Stimulated activated effector memory CD8-positive, alpha-beta T cell treated with anti-CD3 and anti-CD28 coated beads, Interleukin-12 subunit alpha, Interleukin-12 subunit beta, amount 100 ng/mL, for 72 hours (primary cell): ENCODE data around the gene RBPJ.

Experiments used
- ATAC-seq: fragments of 150-1000 bp; cut with Tn5 transposase; 2 replicates; pipeline ENCODE4 v1.10.0; 2021
- DNase-seq, 2 donors: peaks; one replicate each; pipeline ENCODE4 v3.0.0; 2021 to 2022; ENCODE audit warnings: low spot score in 2 of 2
- H3K27ac Mint-ChIP-seq: one replicate; pipeline ENCODE4 v1.8.0; 2022; ENCODE audit warnings: mild to moderate bottlenecking, mixed read lengths
- H3K36me3 Mint-ChIP-seq: one replicate; pipeline ENCODE4 v1.8.0; 2022; ENCODE audit warnings: mild to moderate bottlenecking, mixed read lengths
- H3K4me1 Mint-ChIP-seq: one replicate; pipeline ENCODE4 v1.8.0; 2022; ENCODE audit warnings: mixed read lengths
- H3K4me3 Mint-ChIP-seq: one replicate; pipeline ENCODE4 v1.8.0; 2022; ENCODE audit warnings: mild to moderate bottlenecking, mixed read lengths
- H3K9me3 Mint-ChIP-seq: one replicate; pipeline ENCODE4 v1.8.0; 2022; ENCODE audit warnings: mixed read lengths

RBPJ gene

GRCh38 chr4:26320538-26321372, at the start of gene RBPJ:
TSS of gene RBPJ (plus strand) at chr4:26321014. CDS start at chr4:26321029, 15 bp downstream.
- ATAC-seq (peak; percentile 4), DNase-seq (peak; percentile 74 to 93)
- Mint-ChIP-seq H3K9me3 (peaks cover 12% of the 10 kb centered on the region), H3K36me3 (peaks cover 77% of the 10 kb centered on the region), H3K27ac (peak within 1 kb of the TSS; percentile 99), H3K4me1 (peaks cover 51% of the 10 kb centered on the region), H3K4me3 (peak within 1 kb of the TSS; percentile 93)

GRCh38 chr4:26271703-26272102, 49.1 kb upstream of the RBPJ start:
- no peak for ATAC-seq

DNA sequence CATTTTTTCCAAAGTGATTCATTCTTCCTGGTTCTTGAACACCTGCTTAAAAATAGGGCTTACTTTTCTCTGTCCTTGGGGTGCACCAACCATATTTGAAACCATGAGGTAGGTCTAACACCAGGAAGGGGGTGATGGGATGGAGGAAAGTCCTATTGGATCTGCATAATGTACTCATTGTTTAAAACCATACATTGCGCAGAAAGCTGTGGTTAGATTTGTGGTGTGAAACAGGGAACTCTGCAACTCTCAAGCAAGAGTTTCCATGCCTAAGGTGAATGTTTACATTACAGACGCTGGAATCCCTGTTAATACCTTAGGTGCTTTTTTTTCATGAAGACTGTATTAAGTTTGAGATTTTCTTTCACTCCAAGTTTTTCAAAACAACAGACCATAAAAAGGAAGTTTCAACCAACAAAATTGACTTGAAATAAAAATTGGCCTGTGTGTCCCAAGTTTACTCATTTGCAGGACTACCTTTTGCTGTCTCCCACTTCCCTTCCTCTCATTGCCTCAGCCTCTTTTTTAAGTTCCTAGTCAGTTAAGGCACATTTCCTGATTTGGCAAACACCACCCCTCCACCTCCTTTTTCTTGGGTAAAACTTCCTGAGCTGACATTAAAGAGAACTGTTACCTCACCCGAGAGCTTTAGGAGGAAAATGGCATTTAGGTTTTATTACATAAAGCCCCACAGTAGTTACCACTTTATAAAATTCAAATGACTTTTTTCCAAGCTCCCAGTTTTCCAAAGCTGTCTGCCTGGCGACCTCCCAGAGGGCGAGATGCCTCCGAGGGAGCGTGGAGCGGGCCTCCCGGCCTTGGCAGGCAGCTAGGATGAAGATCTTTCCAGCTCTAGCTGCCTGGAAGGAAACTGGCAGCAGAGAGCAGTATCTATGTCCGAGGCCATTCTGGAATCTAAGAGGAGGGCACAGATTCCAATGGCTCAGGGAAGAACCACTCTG, 47.9 kb upstream of the RBPJ start:
- ATAC-seq (no peak), DNase-seq (no peak)
- H3K36me3 Mint-ChIP-seq: no peaks in the 10 kb centered on the region
- H3K4me3 Mint-ChIP-seq: no peak overlapping the region
- H3K9me3 Mint-ChIP-seq: no peaks in the 10 kb centered on the region
- peaks cover 9% of the 10 kb centered on the region for H3K4me1 Mint-ChIP-seq
- H3K27ac Mint-ChIP-seq: peak overlapping the region; percentile 11

More at GRCh38 chr4:26271703-26272102, 49.1 kb upstream of the RBPJ start:
- H3K9me3 Mint-ChIP-seq: no peaks in the 10 kb centered on the region
- DNase-seq: no peak
- H3K36me3 Mint-ChIP-seq: no peaks in the 10 kb centered on the region
- H3K4me1 Mint-ChIP-seq: peaks cover 9% of the 10 kb centered on the region
- no peak overlapping the region for H3K27ac Mint-ChIP-seq
- H3K4me3 Mint-ChIP-seq: no peak overlapping the region

DNA sequence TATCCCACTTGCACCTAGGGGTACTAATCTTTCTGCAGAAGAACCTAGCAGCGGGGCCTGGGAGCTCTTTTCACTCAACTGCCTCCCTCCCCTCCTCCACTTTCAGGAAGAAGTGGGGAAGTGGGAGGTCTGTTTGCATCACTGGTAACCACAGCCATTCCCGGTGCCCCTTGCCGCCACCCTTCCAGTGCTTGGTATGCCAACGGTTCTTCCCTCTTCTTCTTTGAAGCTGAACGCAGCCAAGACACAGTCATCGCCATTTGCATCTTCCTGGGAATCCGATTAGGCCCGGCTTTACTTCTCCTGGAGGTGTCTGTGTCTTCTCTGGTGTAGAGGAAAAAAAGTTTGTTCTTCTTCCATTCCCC, 47.2 kb upstream of the RBPJ start:
- Mint-ChIP-seq H3K4me3 (no peak overlapping the region), H3K9me3 (no peaks in the 10 kb centered on the region), H3K27ac (no peak overlapping the region), H3K4me1 (peaks cover 9% of the 10 kb centered on the region), H3K36me3 (no peaks in the 10 kb centered on the region)
- DNase-seq (no peak), ATAC-seq (no peak)

DNA sequence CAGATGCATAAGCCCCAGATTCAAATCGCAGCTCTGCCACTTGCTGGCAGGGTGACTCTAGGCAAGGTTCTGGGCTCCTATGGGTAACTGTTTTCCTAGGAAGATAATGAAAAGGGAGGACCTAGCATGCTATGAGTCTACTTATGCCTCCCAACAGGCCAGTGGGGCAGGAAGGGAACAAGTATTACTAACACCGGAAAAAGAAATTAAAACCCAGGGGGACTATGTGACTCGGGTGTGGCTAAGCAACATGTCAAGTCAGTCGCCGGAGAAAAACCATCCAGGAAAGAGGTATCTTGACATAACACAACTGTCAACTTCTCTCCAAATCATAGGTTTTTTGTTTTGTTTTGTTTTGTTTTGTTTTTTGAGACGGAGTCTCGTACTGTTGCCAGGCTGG, 45.5 kb upstream of the RBPJ start:
- ATAC-seq (no peak), DNase-seq (no peak)
- Mint-ChIP-seq H3K4me1 (peaks cover 9% of the 10 kb centered on the region), H3K4me3 (no peak overlapping the region), H3K27ac (no peak overlapping the region), H3K9me3 (no peaks in the 10 kb centered on the region), H3K36me3 (no peaks in the 10 kb centered on the region)

- ATAC-seq (no peak), DNase-seq (no peak)
- Mint-ChIP-seq H3K4me1 (no peaks in the 10 kb centered on the region), H3K27ac (no peak overlapping the region), H3K9me3 (no peaks in the 10 kb centered on the region), H3K36me3 (no peaks in the 10 kb centered on the region), H3K4me3 (no peak overlapping the region)
Observed at GRCh38 chr4:26279446-26279845, 41.4 kb upstream of the RBPJ start.

DNA sequence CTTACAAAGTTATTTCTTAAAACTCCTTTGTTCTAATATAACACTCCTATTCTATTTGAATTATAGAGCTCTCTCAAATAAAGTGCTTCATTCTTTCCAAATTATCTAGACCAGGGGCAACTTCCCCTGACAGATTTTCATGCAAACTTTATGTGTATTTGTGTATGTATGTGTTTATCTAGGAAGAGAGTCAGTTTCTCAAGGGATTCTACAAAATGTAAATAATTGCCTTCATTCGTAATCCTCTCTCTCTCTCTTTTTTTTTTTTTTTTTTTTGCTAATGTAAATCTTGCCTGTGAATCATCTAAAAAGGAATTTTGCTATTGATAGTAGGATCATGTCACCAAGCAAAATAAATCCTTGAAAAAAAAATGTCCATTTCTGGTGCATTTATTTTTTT, 38.9 kb upstream of the RBPJ start:
- no peak for ATAC-seq
- peaks cover 7% of the 10 kb centered on the region for H3K4me1 Mint-ChIP-seq
- H3K27ac Mint-ChIP-seq: no peak overlapping the region
- no peaks in the 10 kb centered on the region for H3K9me3 Mint-ChIP-seq
- H3K36me3 Mint-ChIP-seq: no peaks in the 10 kb centered on the region
- H3K4me3 Mint-ChIP-seq: no peak overlapping the region
- no peak for DNase-seq

- Mint-ChIP-seq H3K4me1 (peaks cover 24% of the 10 kb centered on the region), H3K4me3 (no peak overlapping the region), H3K36me3 (no peaks in the 10 kb centered on the region), H3K9me3 (no peaks in the 10 kb centered on the region), H3K27ac (no peak overlapping the region)
- ATAC-seq: no peak
- DNase-seq: peak in 1 of 2 donors; percentile 34
Observed at GRCh38 chr4:26284536-26284935, 36.3 kb upstream of the RBPJ start.

- H3K9me3 Mint-ChIP-seq: no peaks in the 10 kb centered on the region
- no peaks in the 10 kb centered on the region for H3K36me3 Mint-ChIP-seq
- H3K27ac Mint-ChIP-seq: no peak overlapping the region
- peaks cover 24% of the 10 kb centered on the region for H3K4me1 Mint-ChIP-seq
- peak in 1 of 2 donors; percentile 8 for DNase-seq
- H3K4me3 Mint-ChIP-seq: no peak overlapping the region
- no peak for ATAC-seq
Observed at GRCh38 chr4:26285272-26285671, 35.5 kb upstream of the RBPJ start.

DNA sequence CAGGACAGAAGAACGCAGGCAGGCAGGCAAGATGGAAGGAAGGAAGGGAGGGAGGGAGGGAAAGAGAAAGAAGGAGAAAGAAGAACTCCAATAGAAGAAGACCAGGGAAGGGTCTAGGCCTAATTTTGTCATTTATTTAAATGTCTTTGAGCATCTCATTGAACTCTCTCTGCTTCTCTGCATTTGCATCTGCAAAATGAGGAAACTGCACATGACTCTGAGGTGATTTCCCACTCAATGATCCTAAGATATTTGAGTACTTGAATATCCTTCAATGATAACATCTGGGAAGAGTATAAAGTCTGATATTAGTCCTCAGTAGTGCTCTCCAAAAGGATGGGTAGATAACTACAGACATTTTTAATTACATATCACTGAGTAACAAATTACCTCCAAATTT, 33.1 kb upstream of the RBPJ start:
- no peaks in the 10 kb centered on the region for H3K9me3 Mint-ChIP-seq
- H3K4me3 Mint-ChIP-seq: peak overlapping the region; percentile 23
- DNase-seq (no peak), ATAC-seq (no peak)
- peaks cover 29% of the 10 kb centered on the region for H3K4me1 Mint-ChIP-seq
- no peaks in the 10 kb centered on the region for H3K36me3 Mint-ChIP-seq
- peak overlapping the region; percentile 62 for H3K27ac Mint-ChIP-seq

DNA sequence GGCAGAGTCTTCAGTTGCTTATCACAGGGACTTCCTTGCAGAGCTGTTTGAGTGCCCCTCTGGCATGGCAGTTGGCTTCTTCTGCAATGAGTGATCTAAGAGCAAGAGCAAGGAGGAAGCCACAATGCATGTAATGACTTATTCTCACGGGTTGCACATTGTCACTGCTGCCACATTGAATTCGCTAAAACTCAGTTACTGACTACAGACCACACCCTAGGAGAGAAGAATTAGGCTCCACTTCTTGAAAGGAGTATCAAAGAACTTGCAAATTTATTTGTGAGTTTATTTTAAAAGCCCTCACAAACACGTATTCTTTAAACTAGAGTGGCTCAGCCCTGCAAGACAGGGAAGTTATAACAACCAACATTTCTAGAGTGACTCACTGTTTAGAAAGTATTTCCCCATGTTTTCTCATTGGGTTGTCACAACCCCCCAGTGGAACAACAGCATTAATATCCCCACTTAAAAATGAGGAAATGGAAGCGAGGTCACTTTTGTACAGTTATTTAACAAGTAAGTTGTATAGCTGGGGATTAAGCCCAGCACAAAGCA, 32.4 kb upstream of the RBPJ start:
- H3K36me3 Mint-ChIP-seq: no peaks in the 10 kb centered on the region

DNA sequence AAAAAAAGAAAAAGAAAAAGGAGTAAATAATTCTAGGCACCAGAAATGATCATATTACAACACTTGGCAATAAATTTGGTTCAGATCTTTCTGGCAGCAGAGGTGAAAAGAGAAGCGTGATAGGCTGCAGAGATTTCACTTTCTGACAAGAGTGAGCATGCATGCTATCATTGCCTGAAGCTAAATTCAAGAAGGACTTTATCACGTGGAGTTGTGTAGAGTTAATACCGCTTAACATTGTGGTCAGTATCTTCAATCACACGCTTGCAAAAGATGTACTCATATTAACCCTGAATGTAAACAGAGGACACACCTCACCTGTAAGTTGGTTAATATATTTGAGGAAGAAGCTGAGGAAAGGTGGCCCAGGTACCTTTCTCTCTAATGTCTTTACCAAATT, 31.4 kb upstream of the RBPJ start:
- no peak for ATAC-seq
- Mint-ChIP-seq H3K4me1 (peaks cover 29% of the 10 kb centered on the region), H3K36me3 (no peaks in the 10 kb centered on the region), H3K9me3 (no peaks in the 10 kb centered on the region), H3K4me3 (no peak overlapping the region), H3K27ac (no peak overlapping the region)
- no peak for DNase-seq

More for the DNA sequence above, 32.4 kb upstream of the RBPJ start:
- peaks cover 29% of the 10 kb centered on the region for H3K4me1 Mint-ChIP-seq
- ATAC-seq (peak; percentile 100), DNase-seq (peak; percentile 12 to 72)
- H3K9me3 Mint-ChIP-seq: no peaks in the 10 kb centered on the region
- H3K27ac Mint-ChIP-seq: peak overlapping the region; percentile 62
- peak overlapping the region; percentile 23 for H3K4me3 Mint-ChIP-seq

DNA sequence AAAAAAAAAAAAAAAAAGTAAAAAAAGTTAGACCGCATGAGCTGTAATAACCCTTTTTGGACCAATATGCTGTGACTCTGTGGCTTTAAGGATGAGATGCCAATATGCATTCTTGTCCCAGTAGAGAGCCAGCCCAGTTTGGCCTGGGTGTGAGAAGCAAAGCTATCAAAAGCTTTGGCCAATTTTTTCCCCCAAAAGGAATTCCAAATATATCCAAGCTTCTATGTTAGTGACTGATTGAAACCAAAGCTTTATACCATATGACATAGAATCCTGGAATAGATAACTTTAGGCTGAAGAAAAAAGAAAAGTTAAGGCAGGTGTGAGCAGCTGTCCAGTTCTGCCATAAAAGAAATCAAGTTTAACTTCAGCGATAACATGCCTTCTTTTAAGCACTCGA, 30.5 kb upstream of the RBPJ start:
- Mint-ChIP-seq H3K4me3 (no peak overlapping the region), H3K4me1 (peaks cover 25% of the 10 kb centered on the region), H3K36me3 (no peaks in the 10 kb centered on the region), H3K27ac (no peak overlapping the region), H3K9me3 (no peaks in the 10 kb centered on the region)
- no peak for DNase-seq
- no peak for ATAC-seq

DNA sequence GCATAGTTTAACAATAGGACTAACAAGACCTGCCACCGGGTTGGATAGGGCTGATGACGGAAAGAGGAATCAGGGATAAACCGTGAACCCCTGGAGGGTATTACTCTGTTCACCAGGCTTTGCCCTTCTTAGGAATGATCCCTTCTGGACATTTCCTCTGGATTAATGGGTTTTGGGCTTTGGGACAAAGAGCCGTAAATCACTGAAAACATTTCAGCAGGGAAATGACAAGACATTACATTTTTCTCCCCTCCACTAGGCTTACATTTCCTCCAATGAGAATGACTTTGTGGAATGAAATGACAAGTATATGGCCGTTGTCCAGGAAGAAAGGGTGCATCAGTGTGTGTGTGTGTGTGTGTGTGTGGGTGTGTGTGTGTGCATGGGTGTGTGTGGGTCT, 25.9 kb upstream of the RBPJ start:
- H3K27ac Mint-ChIP-seq: no peak overlapping the region
- H3K36me3 Mint-ChIP-seq: no peaks in the 10 kb centered on the region
- DNase-seq: no peak
- H3K4me3 Mint-ChIP-seq: no peak overlapping the region
- H3K4me1 Mint-ChIP-seq: peaks cover 21% of the 10 kb centered on the region
- ATAC-seq: no peak
- H3K9me3 Mint-ChIP-seq: no peaks in the 10 kb centered on the region

DNA sequence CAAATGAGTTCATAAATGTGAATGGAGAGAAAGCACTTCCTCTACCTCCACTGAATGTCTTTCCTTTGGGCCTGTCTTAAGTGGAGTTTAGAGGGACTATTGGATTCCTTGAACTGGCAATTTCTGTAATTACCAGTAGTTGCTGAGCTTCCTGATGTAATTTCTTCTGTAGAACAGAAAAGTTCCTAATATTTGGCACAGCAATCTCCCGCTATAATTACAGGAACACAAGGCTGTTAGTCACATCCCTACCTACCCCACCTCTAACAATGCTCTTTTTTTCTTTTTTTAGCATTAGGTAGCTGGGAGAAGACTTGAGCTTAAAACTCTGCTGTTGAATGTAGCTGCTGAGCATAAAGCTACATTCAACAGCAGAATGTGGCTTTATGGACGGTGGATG, 24.8 kb upstream of the RBPJ start:
- peaks cover 27% of the 10 kb centered on the region for H3K4me1 Mint-ChIP-seq
- no peaks in the 10 kb centered on the region for H3K36me3 Mint-ChIP-seq
- DNase-seq: peak in 1 of 2 donors; percentile 3
- ATAC-seq: no peak
- H3K4me3 Mint-ChIP-seq: no peak overlapping the region
- H3K9me3 Mint-ChIP-seq: no peaks in the 10 kb centered on the region
- no peak overlapping the region for H3K27ac Mint-ChIP-seq
